ENCODE data around the gene PIP5K1C.
A peak's percentile ranks its signal among the peaks of the same experiment; 100 is the strongest.

PIP5K1C gene

GRCh38 chr19:3722443-3723109, 22.3 kb upstream of the PIP5K1C start:
- intact Hi-C loops (cut with DNase I): no loop called here
- no peak for DNase-seq

GRCh38 chr19:3721887-3722442, 21.7 kb upstream of the PIP5K1C start:
- intact Hi-C loops (cut with DNase I): no loop called here
- no peak for DNase-seq

- intact Hi-C loops (cut with DNase I): no loop called here
- peak in 38 of 42 donors; percentile 15 to 71 (median 41) for DNase-seq
Observed at GRCh38 chr19:3721131-3721886, 21.0 kb upstream of the PIP5K1C start.

- intact Hi-C loops (cut with DNase I): no loop called here
- no peak for DNase-seq
Observed at GRCh38 chr19:3720349-3720917, 20.2 kb upstream of the PIP5K1C start.

- intact Hi-C loops (cut with DNase I): loop anchor here (5.0 kb wide), 1 partner anchor 58 kb away; no protein-coding TSS in a partner anchor
- DNase-seq: no peak
Observed at GRCh38 chr19:3719868-3720267, 19.6 kb upstream of the PIP5K1C start.

GRCh38 chr19:3716147-3716668, 15.9 kb upstream of the PIP5K1C start:
- intact Hi-C loops (cut with DNase I): loop anchor here (5.0 kb wide), 1 partner anchor 54 kb away; no protein-coding TSS in a partner anchor
- DNase-seq: no peak

GRCh38 chr19:3712663-3713611, 12.7 kb upstream of the PIP5K1C start:
- no peak for DNase-seq
- intact Hi-C loops (cut with DNase I): no loop called here

GRCh38 chr19:3710265-3710812, 10.1 kb upstream of the PIP5K1C start:
- intact Hi-C loops (cut with DNase I): no loop called here
- DNase-seq: peak in 38 of 42 donors; percentile 18 to 73 (median 46)

GRCh38 chr19:3708207-3708931, 8.1 kb upstream of the PIP5K1C start, which contains the start of gene TJP3:
Gene TJP3 (plus strand): TSS chr19:3708384. CDS start chr19:3728433, 20,049 bp downstream.
- intact Hi-C loops (cut with DNase I): no loop called here
- no peak for DNase-seq

- DNase-seq: no peak
- intact Hi-C loops (cut with DNase I): no loop called here
Observed at GRCh38 chr19:3707868-3708206, 7.6 kb upstream of the PIP5K1C start.

- intact Hi-C loops (cut with DNase I): loop anchor here (5.0 kb wide), 1 partner anchor 34 kb away; no protein-coding TSS in a partner anchor
- no peak for DNase-seq
Observed at GRCh38 chr19:3701200-3701599, 932 bp upstream of the PIP5K1C start.

- intact Hi-C loops (cut with DNase I): loop anchor here (5.0 kb wide), 1 partner anchor 32 kb away; no protein-coding TSS in a partner anchor
- DNase-seq: peak in 2 of 42 donors; percentile 18 to 26
Observed at GRCh38 chr19:3699741-3700241, 477 bp downstream of the PIP5K1C start.

GRCh38 chr19:3698974-3699740, 1.1 kb downstream of the PIP5K1C start:
- intact Hi-C loops (cut with DNase I): no loop called here
- DNase-seq: peak in 40 of 42 donors; percentile 20 to 85 (median 56)

- intact Hi-C loops (cut with DNase I): no loop called here
Observed at GRCh38 chr19:3698386-3698950, 1.8 kb downstream of the PIP5K1C start.

GRCh38 chr19:3697671-3698385, 2.4 kb downstream of the PIP5K1C start:
- DNase-seq: no peak
- intact Hi-C loops (cut with DNase I): no loop called here

More at GRCh38 chr19:3698386-3698950, 1.8 kb downstream of the PIP5K1C start:
- DNase-seq: no peak
